Left colon (tissue), 2 donors: Measurements from ENCODE around the gene BMPR1B. TPM values are rescaled to one million over a fixed set of nuclear protein-coding genes. Genes with fewer than 3 reads are reported as not detected.

ENCODE experiments used
- ATAC-seq: fragments of 200-7000 bp; cut with Tn5 transposase; one replicate; pipeline ENCODE4 v1.9.1; 2020; ENCODE audit warnings: mild to moderate bottlenecking, moderate library complexity
- DNase-seq, 2 donors: peaks; one replicate each; pipeline ENCODE4 v3.0.0-alpha.2; 2020
- intact Hi-C, 2 donors: fragments of 100-400 bp; cut with DNase I in 1 of 2; cut with micrococcal nuclease in 1 of 2; formaldehyde crosslinking; loops; one replicate each; pipeline versions ENCODE4 v1.11.2 to v1.14.0; 2022; cut with DNase I, micrococcal nuclease
- total RNA-seq, 2 donors: library from RNA; stranded (reverse); fragmentation: NEBNext Ultra II Directional; extraction: Animal tissue kit (Norgen Biotek cat#: 25700); gene quantifications; one replicate each; pipeline ENCODE4 v1.2.1, GENCODE V29; 2021
- donor health status: DM: no; HTN: no; CAD: no.
- donor health status: DM: yes; HTN: yes; CAD: no.

BMPR1B gene
- total RNA-seq, 2 donors from 2014 or later: 0.21 to 0.47 TPM

GRCh38 chr4:95181243-95181995 is 423.7 kb downstream of the BMPR1B start:
- DNase-seq (no peak), ATAC-seq (no peak)
- intact Hi-C loops: no loop called here

GRCh38 chr4:95181996-95182306 is 424.2 kb downstream of the BMPR1B start:
- DNase-seq (no peak), ATAC-seq (no peak)
- intact Hi-C loops: no loop called here

GRCh38 chr4:95183656-95184408 is 426.1 kb downstream of the BMPR1B start:
- ATAC-seq (no peak), DNase-seq (no peak)
- intact Hi-C loops: no loop called here

GRCh38 chr4:95186666-95187065 is 428.9 kb downstream of the BMPR1B start:
- ATAC-seq (no peak), DNase-seq (no peak)

GRCh38 chr4:95188701-95189370 is 431.1 kb downstream of the BMPR1B start:
- no peak for ATAC-seq
- intact Hi-C loops: no loop called here
- no peak for DNase-seq

More at GRCh38 chr4:95186666-95187065, 428.9 kb downstream of the BMPR1B start:
- intact Hi-C loops: no loop called here

GRCh38 chr4:95190751-95191436 is 433.1 kb downstream of the BMPR1B start:
- DNase-seq: no peak
- ATAC-seq: no peak
- intact Hi-C loops: no loop called here

- intact Hi-C loops: no loop called here
- no peak for ATAC-seq
- no peak for DNase-seq
Measured at GRCh38 chr4:95191537-95191936, 433.8 kb downstream of the BMPR1B start.

GRCh38 chr4:95193391-95194224 is 435.9 kb downstream of the BMPR1B start:
- intact Hi-C loops: no loop called here
- ATAC-seq: no peak
- no peak for DNase-seq

GRCh38 chr4:95197353-95197752 is 439.6 kb downstream of the BMPR1B start:
- DNase-seq (no peak), ATAC-seq (no peak)
- intact Hi-C loops: no loop called here

- ATAC-seq (no peak), DNase-seq (no peak)
- intact Hi-C loops: no loop called here
Measured at GRCh38 chr4:95198961-95199360, 441.2 kb downstream of the BMPR1B start.

- DNase-seq: no peak
- intact Hi-C loops: no loop called here
- ATAC-seq: no peak
Measured at GRCh38 chr4:95204267-95204844, 446.6 kb downstream of the BMPR1B start.

GRCh38 chr4:95204873-95205272 is 447.1 kb downstream of the BMPR1B start:
- intact Hi-C loops: no loop called here
- ATAC-seq: no peak
- DNase-seq: no peak
